K562 (cell line): ENCODE measurements around the gene ZNF566. TPM values are rescaled to one million over a fixed set of nuclear protein-coding genes. Genes with fewer than 3 reads are reported as not detected.

Source experiments
- CBX1 ChIP-seq: sonication (generic); IDR thresholded peaks from 2 replicates; pipeline ENCODE4 v1.6.1; 2016; ENCODE audit warnings: antibody characterized with exemption, low read depth, mild to moderate bottlenecking
- CHD2 ChIP-seq: IDR thresholded peaks from 2 replicates; pipeline ENCODE4 v1.6.1; 2011; ENCODE audit warnings: low read depth, low read length
- CTCFL ChIP-seq: IDR thresholded peaks from 2 replicates; pipeline ENCODE4 v1.6.1; 2011; ENCODE audit warnings: borderline replicate concordance, low read depth, mild to moderate bottlenecking, moderate library complexity, low read length; ENCODE audit not compliant: insufficient read depth, poor library complexity, severe bottlenecking
- HSF4 ChIP-seq: fragments of 250-450 bp; sonication (Bioruptor Pico); IDR thresholded peaks from 2 replicates; pipeline ENCODE4 v2.1.2; 2022; ENCODE audit warnings: mild to moderate bottlenecking, moderate library complexity, borderline replicate concordance
- MGA ChIP-seq: fragments of 450-650 bp; IDR thresholded peaks from 2 replicates; pipeline ENCODE4 v1.6.1; 2016; ENCODE audit warnings: mild to moderate bottlenecking, moderate library complexity
- MLX ChIP-seq, 2 experiments: fragments of 450-650 bp in 1 of 2; sonication (generic) in 1 of 2; formaldehyde crosslinking; conservative IDR thresholded peaks; 2 replicates each; pipeline versions ENCODE4 v1.4.0 to v1.8.1; 2020 to 2022; ENCODE audit warnings: mild to moderate bottlenecking in 1 of 2, missing genetic modification reagents in 1 of 2
- NEUROD1 ChIP-seq: fragments of 150-350 bp; IDR thresholded peaks from 2 replicates; pipeline ENCODE4 v1.6.1; 2014; ENCODE audit warnings: borderline replicate concordance, low read length, low read depth; ENCODE audit not compliant: partially characterized antibody
- RBM14 ChIP-seq: fragments of 200-400 bp; formaldehyde crosslinking; IDR thresholded peaks from 2 replicates; pipeline ENCODE4 v1.6.1; 2018; ENCODE audit warnings: low read depth, mild to moderate bottlenecking, low read length, moderate library complexity, borderline replicate concordance; ENCODE audit not compliant: insufficient read depth
- SMAD1 ChIP-seq: fragments of 150-350 bp; IDR thresholded peaks from 2 replicates; pipeline ENCODE4 v1.6.1; 2014; ENCODE audit warnings: low read length, low read depth; ENCODE audit not compliant: partially characterized antibody
- ZBTB8A ChIP-seq: fragments of 450-650 bp; IDR thresholded peaks from 2 replicates; pipeline ENCODE4 v1.6.1; 2018; ENCODE audit warnings: mild to moderate bottlenecking, moderate library complexity; ENCODE audit not compliant: partially characterized antibody
- ZNF134 ChIP-seq: fragments of 250-450 bp; sonication (Bioruptor Pico); conservative IDR thresholded peaks from 2 replicates; pipeline ENCODE4 v1.4.0; 2020
- ZNF140 ChIP-seq: fragments of 250-450 bp; sonication (Bioruptor Pico); IDR thresholded peaks from 2 replicates; pipeline ENCODE4 v1.8.0; 2021; ENCODE audit warnings: moderate library complexity, mild to moderate bottlenecking, inconsistent platforms
- polyA plus RNA-seq, 8 experiments: library from polyadenylated mRNA; depleted of rRNA in 4 of 8; stranded (reverse) in 5 of 8; unstranded in 3 of 8; fragments of >200 nt; fragmentation: Nextera tagmentation in 2 of 8; fragmentation: Illumina TruSeq in 1 of 8; extraction: Ambion mirVana in 2 of 8; extraction: Trizol in 1 of 8; gene quantifications; 2 replicates each; pipeline versions ENCODE4 v1.2.1 to v1.2.3, GENCODE V29; 2011 to 2014; ENCODE audit warnings: inconsistent platforms in 1 of 8, missing spikeins in 1 of 8
- total RNA-seq, 7 experiments: library from RNA; depleted of rRNA in 6 of 7; stranded (reverse); fragments of >200 nt in 6 of 7; fragmentation: Illumina TruSeq in 2 of 7; extraction: Trizol in 2 of 7; gene quantifications; 2 replicates each; pipeline versions ENCODE4 v1.2.1 to v1.2.3, GENCODE V29; 2011 to 2021; ENCODE audit warnings: low replicate concordance in 1 of 7

Gene ZNF566
- total and polyA plus RNA-seq, 9 of the 15 experiments (the other 6 are each of a cell fraction or from before 2014, with no cell fraction given) = 5.5 to 11.4 (median 9.7) TPM

- TF ChIP-seq MLX (CRISPR knock-in tag; conservative IDR thresholded peaks at IDR 0.05) = 0 out of 4 replicates have a peak, but pooled peaks of 1 of the 2 experiments have one; percentile 40
- TF ChIP-seq CTCFL = no peak
- no peak for TF ChIP-seq ZBTB8A
- TF ChIP-seq ZNF140 = no peak
- TF ChIP-seq SMAD1 = peak; percentile 17
- TF ChIP-seq ZNF134 (CRISPR knock-in tag) = no peak
- TF ChIP-seq NEUROD1 = no peak
- peak; percentile 66 for TF ChIP-seq CBX1
- no peak for TF ChIP-seq RBM14
- TF ChIP-seq HSF4 = no peak
- peak; percentile 98 for TF ChIP-seq MGA
- peak; percentile 96 for TF ChIP-seq CHD2
These were observed at the start of gene ZNF566 (continued) for GRCh38 chr19:36489118-36489919.
